HG02973 (cell line): ENCODE data around the gene CCDC69.

ENCODE experiments used
- ATAC-seq: cut with Tn5 transposase; IDR thresholded peaks from one replicate; pipeline ENCODE4 v1.9.1; 2021; ENCODE audit warnings: moderate library complexity; ENCODE audit not compliant: unreplicated experiment

Gene CCDC69

DNA sequence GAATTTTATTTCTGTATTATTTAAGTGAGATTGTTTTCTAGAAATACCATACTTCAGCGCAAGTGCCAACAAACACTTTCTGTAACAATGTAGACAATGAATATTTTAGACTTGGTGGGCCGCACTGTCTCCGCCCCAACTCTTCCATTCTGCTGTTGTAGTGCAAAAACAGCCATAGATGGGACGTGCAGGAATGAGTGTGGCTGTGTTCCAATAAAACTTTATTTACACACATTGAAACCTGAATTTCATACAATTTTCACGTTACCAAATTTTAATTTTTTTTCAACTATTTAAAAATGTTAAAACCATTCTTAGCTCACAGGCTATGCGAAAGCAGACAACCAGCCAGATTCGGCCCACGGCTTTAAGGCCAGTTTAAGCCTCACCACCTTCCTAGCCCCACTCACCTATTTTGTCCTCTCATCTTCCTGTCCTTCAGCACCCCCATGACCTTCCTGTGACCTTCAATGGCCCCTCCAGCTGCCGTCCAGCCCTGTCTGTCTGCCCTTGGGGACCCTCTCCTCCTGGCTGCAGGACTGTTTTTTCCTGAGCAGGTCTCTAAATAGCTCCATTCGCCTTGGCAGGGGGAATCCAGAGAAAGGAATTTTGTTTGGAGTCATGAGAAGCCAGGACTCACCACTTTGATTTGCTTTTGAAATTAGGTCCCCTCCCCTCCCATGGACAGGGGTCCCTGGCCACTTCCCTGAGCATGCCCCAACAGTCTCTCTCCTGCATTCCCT, 55.1 kb downstream of the CCDC69 start:
- no peak for ATAC-seq

- ATAC-seq, result no peak
Observed at GRCh38 chr5:151167022-151167421, 56.9 kb downstream of the CCDC69 start.

DNA sequence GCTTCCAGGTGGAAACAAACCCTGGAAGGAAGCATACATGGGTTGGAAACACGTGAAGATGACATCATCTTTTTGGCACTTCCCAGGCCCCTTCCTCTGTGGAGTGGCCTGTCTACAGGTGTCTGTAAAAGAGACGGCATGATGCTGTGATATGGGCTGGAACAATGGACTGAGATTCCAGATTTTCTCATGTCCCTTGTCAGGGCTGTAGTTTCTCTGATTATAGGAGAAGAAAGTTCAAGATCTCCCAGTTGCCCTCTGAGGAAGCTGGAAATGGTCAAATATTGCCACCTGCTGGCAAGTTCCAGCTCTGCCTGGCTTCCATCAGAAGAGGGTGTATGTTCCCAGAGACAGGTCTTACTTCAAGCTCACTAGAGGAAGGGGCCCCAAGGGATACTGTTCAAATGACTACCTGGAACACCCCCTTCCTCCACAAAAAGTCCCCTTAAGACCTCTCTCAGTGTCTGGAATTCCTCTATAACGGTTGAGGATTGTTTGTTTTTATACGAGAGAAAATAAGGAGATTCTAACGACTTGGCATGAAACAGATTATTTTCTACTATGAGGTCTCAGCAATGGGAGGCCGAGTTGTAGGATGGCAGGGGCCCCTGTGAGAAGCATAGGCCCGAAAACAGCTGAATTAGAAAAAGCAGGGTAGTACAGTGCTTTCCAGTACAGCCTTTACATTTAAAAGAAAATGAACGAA, 59.1 kb downstream of the CCDC69 start:
- peak; percentile 87 for ATAC-seq

- no peak for ATAC-seq
Observed at GRCh38 chr5:151162776-151163175, 61.1 kb downstream of the CCDC69 start.

DNA sequence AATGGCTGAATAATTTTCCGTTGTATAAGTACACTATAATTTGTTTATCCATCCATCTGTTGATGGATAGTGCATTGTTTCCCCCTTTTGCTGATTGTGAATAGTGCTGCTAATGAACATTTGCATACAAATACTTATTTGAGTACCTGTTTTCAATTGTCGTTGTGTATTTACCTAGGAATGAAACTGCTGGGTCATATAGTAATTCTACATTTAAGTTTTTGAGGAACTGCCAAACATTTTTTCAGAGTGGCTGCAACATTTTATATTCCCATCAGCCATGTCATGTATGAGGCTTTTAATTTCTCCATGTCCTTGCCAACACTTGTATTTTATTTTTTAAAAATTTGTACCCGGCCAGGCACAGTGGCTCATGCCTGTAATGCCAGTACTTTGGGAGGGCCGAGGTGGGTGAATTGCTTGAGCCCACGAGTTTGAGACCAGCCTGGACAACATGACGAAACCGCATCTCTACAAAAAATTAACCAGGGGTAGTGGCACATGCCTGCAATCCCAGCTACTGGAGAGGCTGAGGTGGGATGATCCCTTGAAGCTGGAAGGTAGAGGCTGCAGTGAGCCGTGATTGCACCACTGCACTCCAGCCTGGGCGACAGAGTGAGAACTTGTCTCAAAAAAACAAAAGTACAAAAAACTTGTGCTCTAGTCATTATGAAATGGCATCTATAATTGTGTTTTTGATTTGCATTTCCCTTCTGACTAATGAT, 64.1 kb downstream of the CCDC69 start:
- ATAC-seq, result peak; percentile 26

- no peak for ATAC-seq
Observed at GRCh38 chr5:151158287-151158661, 65.6 kb downstream of the CCDC69 start.

- peak; percentile 46 for ATAC-seq
Observed at GRCh38 chr5:151157426-151158286, 66.2 kb downstream of the CCDC69 start, which contains the start of gene ANXA6. Gene ANXA6 (minus strand): TSS chr5:151157779. CDS start chr5:151147901, 9,878 bp downstream.

GRCh38 chr5:151156507-151157420, 67.1 kb downstream of the CCDC69 start:
- no peak for ATAC-seq

GRCh38 chr5:151155775-151156506, 68.0 kb downstream of the CCDC69 start:
- ATAC-seq, result peak; percentile 30

- no peak for ATAC-seq
Observed at GRCh38 chr5:151154931-151155774, 68.7 kb downstream of the CCDC69 start.

- no peak for ATAC-seq
Observed at GRCh38 chr5:151153766-151154272, 70.1 kb downstream of the CCDC69 start.

DNA sequence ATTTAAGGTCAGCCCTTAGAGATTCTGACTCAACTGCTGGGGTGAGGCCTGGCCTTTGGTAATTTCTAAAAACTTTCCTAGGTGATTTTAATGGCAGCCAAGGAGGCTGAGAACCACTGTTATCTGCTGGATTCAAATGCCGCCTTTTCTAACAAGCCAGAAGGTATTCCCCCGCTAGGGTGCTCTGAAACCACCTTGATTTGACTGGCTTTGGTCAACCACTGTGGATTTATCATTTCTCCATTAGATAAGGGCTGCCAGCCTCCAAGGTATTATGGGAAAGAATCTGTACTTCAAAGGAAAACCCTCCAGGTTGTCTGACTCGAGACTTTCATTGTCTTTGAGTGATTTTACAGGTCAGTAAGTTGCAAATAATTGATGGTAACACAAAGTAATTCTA, 70.6 kb downstream of the CCDC69 start:
- no peak for ATAC-seq

DNA sequence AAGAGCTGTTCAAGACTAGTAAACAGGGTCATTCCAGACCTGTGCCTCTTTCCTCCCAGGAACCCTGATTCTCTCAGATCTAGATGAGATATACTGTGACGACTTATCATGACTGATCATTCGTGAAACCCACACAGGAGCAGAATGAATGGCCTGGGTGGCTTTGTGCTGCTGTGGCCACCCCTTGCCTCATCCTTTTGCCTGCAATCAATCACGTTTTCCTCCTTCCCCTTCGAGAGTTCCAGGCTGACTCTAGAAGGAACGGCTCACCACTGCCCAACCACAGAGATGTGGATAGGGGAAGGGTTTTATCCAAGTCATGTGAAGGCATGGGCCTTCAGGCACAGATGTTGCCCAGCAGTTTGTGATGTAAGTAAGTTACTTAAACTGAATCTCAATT, 72.1 kb downstream of the CCDC69 start:
- peak; percentile 38 for ATAC-seq

GRCh38 chr5:151151263-151151660, 72.6 kb downstream of the CCDC69 start:
- ATAC-seq, result no peak

DNA sequence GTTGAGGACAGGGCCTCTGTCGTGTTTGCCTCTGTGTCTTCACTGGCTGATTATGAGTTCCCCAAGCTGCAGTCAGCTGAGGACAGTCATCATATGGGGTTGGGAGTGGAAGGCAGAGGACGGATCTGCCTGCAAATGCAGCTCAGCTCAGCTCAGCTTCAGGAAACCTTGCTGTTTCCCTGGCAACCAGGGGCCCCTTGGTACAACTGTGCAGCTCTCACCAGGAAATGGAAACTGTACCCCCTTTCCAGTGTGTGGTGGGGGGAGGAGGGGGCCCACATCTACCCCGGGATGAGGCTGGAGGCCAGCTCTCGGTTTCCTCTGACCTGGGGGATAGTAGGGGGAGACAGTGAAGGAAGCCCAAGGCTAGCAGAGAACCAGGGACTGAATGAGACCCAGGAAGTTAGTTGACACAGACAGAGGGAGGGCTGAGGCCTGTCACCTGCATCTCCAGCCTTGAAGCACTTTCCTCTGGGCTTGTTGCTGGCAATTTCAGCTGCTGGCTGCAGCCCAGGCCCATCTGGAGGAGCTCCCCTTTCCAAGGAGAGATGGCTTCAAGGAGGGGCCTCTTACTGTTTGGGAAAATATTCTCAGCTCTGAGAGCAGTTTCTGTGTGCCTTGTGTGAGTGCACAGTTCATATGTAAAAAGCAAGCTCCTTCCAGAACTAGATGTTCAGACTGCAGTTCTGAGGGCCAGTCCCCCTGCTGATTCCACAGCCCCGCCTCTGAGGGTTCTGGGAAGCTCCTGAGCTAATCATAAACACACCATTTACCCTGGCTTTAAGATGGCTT, 73.2 kb downstream of the CCDC69 start:
- ATAC-seq, result peak; percentile 53

DNA sequence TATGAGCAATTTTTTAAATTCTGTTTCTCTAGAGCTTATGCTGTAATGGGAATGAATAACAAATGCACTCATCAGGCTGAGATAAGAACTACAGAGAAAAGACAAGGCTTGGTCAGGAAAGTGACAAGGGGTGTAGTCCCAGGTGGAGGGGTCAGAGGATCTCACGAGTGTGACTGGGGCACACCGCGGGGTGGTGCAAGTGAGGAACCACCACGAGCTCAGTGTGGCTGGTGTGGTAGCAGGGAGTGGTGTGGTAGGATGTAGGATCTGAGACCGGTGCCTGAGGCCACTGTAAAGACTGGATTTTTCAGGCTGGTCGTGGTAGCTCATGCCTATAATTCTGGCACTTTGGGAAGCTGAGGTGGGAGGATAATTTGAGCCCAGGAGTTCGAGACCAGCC, 75.3 kb downstream of the CCDC69 start:
- no peak for ATAC-seq

DNA sequence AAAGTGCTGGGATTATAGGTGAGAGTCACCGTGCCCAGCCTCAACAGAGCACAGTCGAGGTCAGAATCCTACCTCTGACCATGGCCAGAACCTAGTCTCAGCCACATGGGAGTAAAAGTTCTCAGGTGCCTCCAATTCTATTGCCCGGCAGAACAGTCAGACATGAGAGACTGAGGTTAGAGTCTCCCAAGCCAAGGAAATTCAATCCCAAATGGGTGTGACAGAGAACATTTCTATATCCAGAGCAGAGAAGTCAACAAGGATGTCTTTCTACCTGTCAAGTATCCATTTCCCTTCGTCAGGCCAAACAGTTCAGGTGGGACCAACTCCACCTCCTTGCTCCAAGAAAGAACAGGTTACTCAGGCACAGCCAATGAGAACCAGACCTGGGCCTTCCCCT, 76.9 kb downstream of the CCDC69 start:
- no peak for ATAC-seq
